ENCODE data around the gene TNFSF9.

DNA sequence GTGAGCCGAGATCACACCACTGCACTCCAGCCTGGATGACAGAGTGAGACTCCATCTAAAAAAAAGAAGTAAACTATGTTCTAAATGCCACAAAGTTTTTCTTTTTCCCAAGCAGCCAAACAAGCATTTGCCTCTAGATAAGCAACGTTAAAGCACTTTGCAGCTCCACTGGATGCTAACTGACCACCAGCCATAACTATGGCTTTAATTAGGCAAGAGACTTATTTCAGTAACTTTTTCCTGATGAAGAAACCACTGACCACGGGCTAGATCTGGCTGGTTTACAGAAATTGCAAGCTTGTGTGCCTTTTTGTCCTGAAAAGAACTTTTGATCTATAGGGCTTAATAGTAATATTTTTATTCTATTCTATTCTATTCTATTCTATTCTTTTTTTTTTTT, 38.0 kb downstream of the TNFSF9 start:
- TF ChIP-seq, protein P1, sequence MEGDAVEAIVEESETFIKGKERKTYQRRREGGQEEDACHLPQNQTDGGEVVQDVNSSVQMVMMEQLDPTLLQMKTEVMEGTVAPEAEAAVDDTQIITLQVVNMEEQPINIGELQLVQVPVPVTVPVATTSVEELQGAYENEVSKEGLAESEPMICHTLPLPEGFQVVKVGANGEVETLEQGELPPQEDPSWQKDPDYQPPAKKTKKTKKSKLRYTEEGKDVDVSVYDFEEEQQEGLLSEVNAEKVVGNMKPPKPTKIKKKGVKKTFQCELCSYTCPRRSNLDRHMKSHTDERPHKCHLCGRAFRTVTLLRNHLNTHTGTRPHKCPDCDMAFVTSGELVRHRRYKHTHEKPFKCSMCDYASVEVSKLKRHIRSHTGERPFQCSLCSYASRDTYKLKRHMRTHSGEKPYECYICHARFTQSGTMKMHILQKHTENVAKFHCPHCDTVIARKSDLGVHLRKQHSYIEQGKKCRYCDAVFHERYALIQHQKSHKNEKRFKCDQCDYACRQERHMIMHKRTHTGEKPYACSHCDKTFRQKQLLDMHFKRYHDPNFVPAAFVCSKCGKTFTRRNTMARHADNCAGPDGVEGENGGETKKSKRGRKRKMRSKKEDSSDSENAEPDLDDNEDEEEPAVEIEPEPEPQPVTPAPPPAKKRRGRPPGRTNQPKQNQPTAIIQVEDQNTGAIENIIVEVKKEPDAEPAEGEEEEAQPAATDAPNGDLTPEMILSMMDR (IDR thresholded peaks at IDR 0.05) = no peak
- no peak for TF ChIP-seq POLR2A (IDR thresholded peaks at IDR 0.05)
